Calu3 (cell line): ENCODE measurements around the gene RERG. TPM values are rescaled to one million over a fixed set of nuclear protein-coding genes. Genes with fewer than 3 reads are reported as not detected.

Experiments
- BruUV-seq: library from RNA; stranded (reverse); fragments of 400-500 nt; replicated peaks from 2 replicates; lab custom pipeline; 2021; lab: Mats Ljungman, UMichigan
- CTCF ChIA-PET: fragments of 300-600 bp; sonication (Branson Sonifier 250); formaldehyde crosslinking; loops from one replicate; lab custom pipeline; 2022; ENCODE audit warnings: antibody characterized with exemption; lab: Charles Lee
- DNase-seq: peaks from one replicate; pipeline ENCODE4 v3.0.0; 2022
- H3K27ac Mint-ChIP-seq: one replicate; pipeline ENCODE4 v1.8.0; 2022; ENCODE audit warnings: mixed read lengths; ENCODE audit not compliant: unreplicated experiment
- H3K27me3 Mint-ChIP-seq: one replicate; pipeline ENCODE4 v1.8.0; 2022; ENCODE audit warnings: mixed read lengths; ENCODE audit not compliant: unreplicated experiment
- H3K36me3 Mint-ChIP-seq: one replicate; pipeline ENCODE4 v1.8.0; 2022; ENCODE audit warnings: mild to moderate bottlenecking, moderate library complexity, mixed read lengths; ENCODE audit not compliant: insufficient read depth, unreplicated experiment
- H3K4me1 Mint-ChIP-seq: one replicate; pipeline ENCODE4 v1.8.0; 2022; ENCODE audit warnings: mild to moderate bottlenecking, low read depth, mixed read lengths; ENCODE audit not compliant: unreplicated experiment
- H3K4me3 Mint-ChIP-seq: one replicate; pipeline ENCODE4 v1.8.0; 2022; ENCODE audit warnings: mild to moderate bottlenecking, low read depth, moderate library complexity, mixed read lengths; ENCODE audit not compliant: unreplicated experiment
- H3K9me3 Mint-ChIP-seq: one replicate; pipeline ENCODE4 v1.8.0; 2022; ENCODE audit warnings: low read depth, mixed read lengths; ENCODE audit not compliant: unreplicated experiment
- CTCF ChIP-seq: fragments of 200-600 bp; IDR thresholded peaks from one replicate; pipeline ENCODE4 v1.8.0; 2022; ENCODE audit warnings: antibody characterized with exemption; ENCODE audit not compliant: unreplicated experiment
- intact Hi-C: fragments of 100-400 bp; cut with micrococcal nuclease; formaldehyde crosslinking; loops from one replicate; pipeline ENCODE4 v1.10.0; 2022; ENCODE audit not compliant: unreplicated experiment
- total RNA-seq: library from RNA; stranded (reverse); gene quantifications from 2 replicates; pipeline ENCODE4 v1.2.3, GENCODE V29; 2022

Gene RERG
- total RNA-seq, 1 experiment from 2014 or later = 6.0 TPM

GRCh38 chr12:15234508-15234907 lies 13.3 kb upstream of the RERG start:
- Mint-ChIP-seq H3K4me3 (no peak overlapping the region), H3K36me3 (no peaks in the 10 kb centered on the region), H3K9me3 (no peaks in the 10 kb centered on the region), H3K27me3 (peaks cover 75% of the 10 kb centered on the region), H3K27ac (no peak overlapping the region), H3K4me1 (no peaks in the 10 kb centered on the region)
- CTCF ChIA-PET = no interaction called here
- DNase-seq = no peak
- intact Hi-C loops = no loop called here
- no TSS peak for BruUV-seq
- TF ChIP-seq CTCF = no peak

DNA sequence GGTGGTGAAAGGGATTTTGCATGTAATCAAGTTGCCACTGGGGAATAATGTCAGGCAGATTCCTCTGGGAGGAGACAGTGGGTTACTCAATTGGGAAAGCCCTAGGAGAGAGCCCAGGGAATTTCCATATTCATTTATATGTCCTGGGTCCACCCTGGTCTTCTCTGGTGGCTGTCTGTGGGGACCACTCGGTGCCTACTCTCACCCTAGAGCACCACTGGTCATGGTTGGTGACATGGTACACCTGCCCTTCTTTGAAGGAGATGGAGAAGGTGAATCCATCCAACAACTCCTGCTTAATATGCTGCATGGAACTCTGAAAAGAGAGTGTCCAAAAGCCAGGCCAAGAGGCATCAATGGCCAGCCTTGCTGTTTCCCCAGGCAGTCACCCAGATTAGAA lies 12.8 kb upstream of the RERG start:
- CTCF ChIA-PET = no interaction called here
- intact Hi-C loops = no loop called here
- no peaks in the 10 kb centered on the region for H3K4me1 Mint-ChIP-seq
- no peak overlapping the region for H3K4me3 Mint-ChIP-seq
- BruUV-seq = no TSS peak
- H3K36me3 Mint-ChIP-seq = no peaks in the 10 kb centered on the region
- H3K9me3 Mint-ChIP-seq = no peaks in the 10 kb centered on the region
- no peak for DNase-seq
- H3K27ac Mint-ChIP-seq = no peak overlapping the region
- peaks cover 75% of the 10 kb centered on the region for H3K27me3 Mint-ChIP-seq
- TF ChIP-seq CTCF = no peak

- CTCF ChIA-PET = interaction anchor here (1.4 kb wide), 1 partner anchor 12 kb away, joined by 4 read pairs; the partner anchor contains the start of gene RERG
- Mint-ChIP-seq H3K36me3 (no peaks in the 10 kb centered on the region), H3K27ac (no peak overlapping the region), H3K27me3 (peaks cover 74% of the 10 kb centered on the region), H3K4me3 (no peak overlapping the region), H3K4me1 (no peaks in the 10 kb centered on the region), H3K9me3 (no peaks in the 10 kb centered on the region)
- BruUV-seq = no TSS peak
- intact Hi-C loops = no loop called here
- no peak for TF ChIP-seq CTCF
- DNase-seq = no peak
Measured at GRCh38 chr12:15232959-15233358, 11.7 kb upstream of the RERG start.

DNA sequence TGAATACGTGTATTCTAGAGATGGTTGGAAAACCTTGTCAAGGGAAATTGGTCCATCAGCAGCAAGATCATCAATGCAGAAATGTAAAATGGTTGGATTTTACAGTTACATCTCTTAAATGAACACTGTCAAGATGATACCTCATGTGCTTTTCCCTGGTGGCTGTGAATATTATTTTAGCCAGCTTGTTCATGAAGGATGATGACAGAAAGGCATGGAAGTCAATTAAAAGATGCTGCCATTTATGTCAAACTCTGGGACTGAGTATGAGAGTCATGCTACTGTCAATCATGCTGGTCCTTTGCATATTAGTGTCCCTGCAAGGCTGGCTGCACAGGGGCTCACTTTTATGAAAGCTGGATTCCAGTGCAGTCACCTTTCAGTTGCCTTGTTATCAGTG lies 10.3 kb upstream of the RERG start:
- no peak for TF ChIP-seq CTCF
- BruUV-seq = no TSS peak
- Mint-ChIP-seq H3K4me1 (no peaks in the 10 kb centered on the region), H3K27me3 (peaks cover 71% of the 10 kb centered on the region), H3K4me3 (no peak overlapping the region), H3K27ac (no peak overlapping the region), H3K36me3 (no peaks in the 10 kb centered on the region), H3K9me3 (no peaks in the 10 kb centered on the region)
- intact Hi-C loops = no loop called here
- CTCF ChIA-PET = no interaction called here
- no peak for DNase-seq
